Measurements from ENCODE around the gene SLC6A8.

SLC6A8 gene

GRCh38 chrX:153648358-153649177 is 39.2 kb upstream of the SLC6A8 start:
- DNase-seq, result no peak

- peak; percentile 16 for DNase-seq
Measured at GRCh38 chrX:153649178-153649914, 38.4 kb upstream of the SLC6A8 start.

DNA sequence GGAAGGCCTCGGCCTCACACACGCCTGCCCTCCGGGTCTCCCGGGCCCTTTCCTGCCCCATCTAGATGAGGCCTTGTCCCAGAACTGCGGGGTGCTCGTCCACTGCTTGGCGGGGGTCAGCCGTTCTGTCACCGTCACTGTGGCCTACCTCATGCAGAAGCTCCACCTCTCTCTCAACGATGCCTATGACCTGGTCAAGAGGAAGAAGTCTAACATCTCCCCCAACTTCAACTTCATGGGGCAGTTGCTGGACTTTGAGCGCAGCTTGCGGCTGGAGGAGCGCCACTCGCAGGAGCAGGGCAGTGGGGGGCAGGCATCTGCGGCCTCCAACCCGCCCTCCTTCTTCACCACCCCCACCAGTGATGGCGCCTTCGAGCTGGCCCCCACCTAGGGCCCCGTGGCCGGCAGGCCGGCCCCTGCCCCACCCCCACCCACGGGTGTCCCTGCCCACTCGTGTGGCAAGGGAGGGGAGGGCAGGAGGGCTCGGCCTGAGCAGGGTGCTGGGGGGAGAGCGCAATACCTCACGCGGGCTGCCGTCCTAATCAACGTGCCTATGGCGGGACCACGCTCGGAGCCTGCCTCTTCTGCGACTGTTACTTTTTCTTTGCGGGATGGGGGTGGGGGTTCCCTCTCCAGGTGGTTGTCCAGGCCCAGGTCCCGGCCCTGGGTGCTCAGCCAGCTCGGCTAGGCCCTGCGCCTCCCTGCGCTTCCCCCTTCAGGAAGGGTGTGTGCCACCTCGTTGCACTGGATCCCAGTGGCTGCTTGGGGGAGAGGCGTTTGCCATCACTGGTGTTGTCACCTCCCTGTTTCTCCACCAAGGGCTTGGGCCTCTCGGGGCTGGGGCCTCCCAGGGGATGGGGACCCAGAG is 37.6 kb upstream of the SLC6A8 start:
- no peak for DNase-seq

- no peak for DNase-seq
Measured at GRCh38 chrX:153650959-153651358, 36.8 kb upstream of the SLC6A8 start.

- DNase-seq, result no peak
Measured at GRCh38 chrX:153651540-153652079, 36.1 kb upstream of the SLC6A8 start.

DNA sequence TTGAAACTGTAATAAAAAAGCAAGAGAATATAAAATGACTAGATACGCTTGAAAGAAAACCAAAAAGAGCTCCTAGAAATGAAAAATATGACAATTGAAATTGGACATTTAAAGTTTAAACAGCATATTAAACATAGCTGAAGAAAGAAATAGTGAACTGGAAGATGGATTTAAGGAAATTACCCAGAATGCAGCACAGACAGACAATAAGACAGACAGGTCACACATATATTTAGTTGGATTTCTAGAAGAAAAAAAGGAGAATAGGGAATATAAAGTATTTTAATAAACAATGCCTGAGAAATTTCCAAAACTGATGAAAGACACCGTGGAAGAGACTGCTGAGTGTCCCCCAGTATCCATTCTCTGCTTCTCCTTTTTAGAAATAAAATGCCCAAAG is 34.2 kb upstream of the SLC6A8 start:
- DNase-seq, result no peak

DNA sequence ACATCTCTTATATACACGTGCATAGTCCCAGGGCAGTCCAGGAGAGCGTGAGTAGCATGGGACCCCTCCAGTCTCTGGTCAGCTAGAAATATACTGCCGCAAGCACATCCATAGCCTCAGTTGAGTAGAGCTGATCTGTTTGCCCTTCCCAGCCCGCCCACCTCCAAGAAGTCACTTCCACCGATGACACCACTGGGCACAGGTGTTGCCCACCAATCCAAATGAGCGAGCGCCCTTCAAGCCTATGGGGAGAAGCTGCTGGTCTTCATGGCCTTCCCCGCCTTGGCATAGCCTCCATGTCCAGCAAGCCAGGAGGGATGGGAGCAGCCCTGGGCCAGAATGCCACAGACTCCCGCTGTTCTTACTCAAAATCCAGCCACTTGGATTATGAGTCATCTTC is 30.6 kb upstream of the SLC6A8 start:
- no peak for DNase-seq

DNA sequence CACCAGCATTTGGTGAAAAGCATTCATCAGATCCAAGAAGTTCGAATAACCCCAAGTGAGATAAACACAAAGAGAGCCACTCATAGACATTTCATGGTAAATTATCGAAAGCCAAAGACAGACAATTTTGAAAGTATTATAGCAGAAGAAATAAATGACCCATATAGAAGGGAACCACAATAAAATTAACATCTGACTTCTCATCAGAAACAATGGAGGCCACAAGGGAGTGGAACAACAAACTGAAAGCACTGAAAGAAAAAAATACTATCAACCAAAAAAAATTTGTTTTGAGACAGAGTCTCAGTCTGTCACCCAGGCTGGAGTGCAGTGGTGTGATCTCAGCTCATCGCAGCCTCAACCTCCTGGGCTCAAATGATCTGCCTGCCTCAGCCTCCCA is 28.5 kb upstream of the SLC6A8 start:
- no peak for DNase-seq

GRCh38 chrX:153662266-153662665 is 25.5 kb upstream of the SLC6A8 start:
- no peak for DNase-seq

DNA sequence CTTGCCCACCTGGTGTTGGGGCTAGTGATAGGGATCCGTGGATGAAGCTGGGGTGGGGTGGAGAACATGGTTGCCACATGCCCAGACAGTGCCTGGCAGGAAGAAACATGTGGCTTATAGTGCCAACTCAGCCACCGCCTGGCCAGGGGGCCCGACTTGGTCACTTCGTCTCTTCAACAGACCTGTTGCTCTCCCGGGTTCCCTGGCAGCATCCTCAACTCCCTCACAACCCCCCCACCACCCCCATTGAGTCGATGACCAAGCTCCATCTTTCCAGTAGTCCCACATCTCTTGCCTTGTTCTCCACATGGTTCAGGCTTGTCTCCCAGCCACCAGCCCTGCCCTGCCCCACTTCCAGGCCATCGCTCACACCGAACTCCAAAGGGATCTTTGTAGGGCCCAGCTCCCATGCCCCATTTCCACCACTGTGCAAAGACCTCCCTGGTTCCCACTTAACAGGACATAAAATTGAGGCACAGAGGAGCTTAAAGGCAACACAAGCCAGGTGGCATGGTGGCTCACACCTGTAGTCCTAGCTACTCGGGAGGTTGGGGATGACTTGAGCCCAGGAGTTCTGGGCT is 21.9 kb upstream of the SLC6A8 start:
- no peak for DNase-seq

GRCh38 chrX:153667281-153667955 is 20.3 kb upstream of the SLC6A8 start:
- DNase-seq, result no peak

- DNase-seq, result peak; percentile 72
Measured at GRCh38 chrX:153667956-153668396, 19.8 kb upstream of the SLC6A8 start.

DNA sequence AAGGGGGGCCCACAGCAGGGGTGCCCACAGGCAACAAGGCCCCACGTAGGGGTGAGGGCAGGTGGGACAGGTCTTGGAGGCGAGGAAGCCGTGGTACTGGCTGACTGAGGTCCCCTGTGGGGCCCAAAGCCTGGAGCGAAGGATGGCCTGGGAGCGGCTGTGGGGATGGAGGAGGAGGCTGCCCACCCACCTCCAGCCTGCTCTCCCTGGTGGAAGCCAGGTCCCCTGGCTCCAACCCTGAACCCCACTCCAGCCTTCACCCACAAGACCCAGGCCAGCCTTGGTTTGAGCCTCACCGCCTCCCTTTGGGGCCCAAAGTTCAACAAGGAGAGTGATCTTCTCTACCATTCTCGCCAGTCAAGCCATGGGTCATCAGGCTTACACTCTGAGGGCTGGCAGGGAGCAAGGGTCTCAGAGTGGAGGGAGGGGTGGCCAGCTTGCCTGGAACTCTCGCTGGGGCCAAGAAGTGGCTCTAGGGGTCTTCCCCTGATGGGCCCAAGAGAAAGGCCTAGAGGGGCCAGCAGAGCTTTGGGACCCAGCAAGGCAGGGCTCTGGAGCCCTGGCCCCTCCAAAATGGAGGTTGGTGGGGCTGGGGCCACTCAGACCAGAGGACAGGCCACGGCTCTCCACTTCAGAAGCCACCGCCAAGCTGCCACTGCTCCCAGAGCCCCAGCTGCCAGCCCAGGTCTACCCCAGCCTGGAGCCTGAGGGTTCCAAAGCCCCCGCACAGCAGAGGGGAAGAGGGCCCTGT is 19.1 kb upstream of the SLC6A8 start:
- DNase-seq, result no peak

GRCh38 chrX:153669174-153669890 is 18.4 kb upstream of the SLC6A8 start:
- DNase-seq, result no peak

DNA sequence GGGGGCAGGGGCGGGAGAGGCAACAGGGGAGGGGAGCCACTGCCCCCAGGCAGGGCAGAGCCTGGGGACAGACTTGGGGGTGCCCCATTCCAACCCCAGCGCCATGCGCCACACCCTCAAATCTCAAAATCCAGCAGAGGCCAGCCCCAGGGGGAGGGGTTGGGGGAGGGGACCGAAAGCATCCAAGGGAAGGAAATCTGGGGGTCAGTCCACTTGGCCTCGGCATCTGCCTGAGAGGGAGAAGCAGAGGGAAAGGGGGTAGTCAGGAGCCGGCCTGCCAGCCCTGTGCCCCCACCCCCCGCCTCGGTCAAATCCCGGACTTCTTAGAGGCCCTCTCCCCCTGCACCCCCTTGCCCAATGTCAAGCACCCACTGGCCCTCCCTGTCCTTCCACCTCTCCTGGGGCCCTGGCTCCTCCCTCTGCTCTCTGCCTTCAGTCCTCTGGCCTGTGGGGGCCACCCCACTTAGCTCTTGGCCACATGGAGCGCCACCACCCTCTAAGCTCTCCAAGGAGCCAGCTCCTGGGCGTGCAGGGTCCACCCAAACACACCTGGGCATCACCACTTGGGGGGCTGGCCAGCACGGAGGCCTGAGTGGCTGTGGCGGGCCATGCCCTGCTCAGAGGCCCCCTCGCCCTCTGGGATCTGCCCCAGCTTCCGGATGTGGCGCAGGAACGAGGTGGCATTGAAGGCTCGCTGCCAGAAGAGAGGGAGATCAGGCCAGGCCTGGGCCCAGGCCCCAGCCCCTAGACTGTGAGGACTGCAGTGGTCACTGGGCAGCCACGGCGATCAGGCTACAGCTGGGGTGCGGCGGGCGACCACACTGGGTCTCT is 17.6 kb upstream of the SLC6A8 start:
- DNase-seq, result no peak

GRCh38 chrX:153670748-153671588 is 16.8 kb upstream of the SLC6A8 start:
- DNase-seq, result no peak

DNA sequence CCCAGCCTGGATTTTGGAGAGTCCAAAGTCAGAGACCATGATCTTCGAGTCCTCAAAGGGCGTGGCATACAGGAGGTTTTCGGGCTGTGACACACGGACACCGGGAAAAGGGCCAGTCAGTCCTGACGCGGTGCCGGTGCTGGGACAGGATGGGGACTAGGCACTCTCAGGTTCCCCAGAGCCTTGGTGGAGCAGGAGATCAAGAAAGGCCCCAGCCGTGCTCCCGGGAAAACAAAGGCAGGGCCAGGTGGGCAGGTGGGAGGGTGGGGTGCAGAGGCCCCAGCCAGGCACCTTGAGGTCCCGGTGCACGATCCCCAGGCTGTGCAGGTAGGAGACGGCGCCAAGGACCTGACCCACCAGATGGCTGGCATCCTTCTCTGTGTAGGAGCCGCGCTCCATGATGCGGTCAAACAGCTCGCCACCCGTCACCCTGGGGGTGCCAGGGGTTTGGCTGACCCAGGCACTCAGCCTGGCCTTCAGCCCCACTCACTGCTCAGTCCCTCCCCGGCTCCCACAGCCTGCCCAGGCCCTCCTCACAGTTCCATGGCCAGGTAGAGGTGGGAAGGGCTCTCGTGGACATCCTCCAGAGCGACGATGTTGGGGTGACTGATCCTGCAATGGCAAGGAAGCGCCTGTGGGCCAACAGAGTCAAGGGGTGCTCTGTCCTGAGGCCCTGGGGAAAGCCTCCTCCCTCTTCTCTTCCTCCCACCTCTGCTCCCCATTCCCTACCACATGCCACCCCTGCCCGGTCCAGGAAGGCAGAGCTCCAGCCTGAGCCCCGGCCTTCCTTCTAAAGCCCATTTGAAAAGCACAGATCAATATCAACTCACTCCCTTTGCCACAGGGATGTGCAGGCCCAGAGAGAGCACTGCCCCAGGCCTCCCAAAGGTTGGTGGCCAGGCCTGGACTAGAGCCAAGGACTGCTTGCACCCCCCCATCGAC is 15.9 kb upstream of the SLC6A8 start:
- DNase-seq, result no peak

Measured in NCI-H2029 (cell line).